ENCODE data around the gene EGFR.

The EGFR gene

DNA sequence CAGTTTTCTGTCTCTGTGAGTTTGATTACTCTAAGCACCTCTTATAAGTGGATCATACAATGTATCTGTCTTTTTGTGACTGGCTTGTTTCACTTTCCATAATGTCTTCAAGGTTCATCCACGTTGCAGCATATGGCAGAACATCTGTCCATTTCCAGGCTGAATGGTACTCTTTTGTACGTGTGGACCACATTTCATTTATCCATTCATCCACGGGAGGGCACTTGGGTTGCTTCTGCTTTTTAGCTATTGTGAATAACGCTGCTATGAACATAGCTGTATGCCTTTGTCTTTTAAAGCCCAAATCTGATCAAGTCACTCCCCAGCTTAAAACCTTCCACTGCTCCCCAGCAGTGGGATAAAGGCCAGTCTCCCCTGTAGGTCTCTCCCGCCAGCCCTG, 31.5 kb downstream of the EGFR start:
- TF ChIP-seq ZNF8 (CRISPR knock-in tag; IDR thresholded peaks at IDR 0.05) (no peak), ZFP30 (CRISPR knock-in tag; IDR thresholded peaks at IDR 0.05) (no peak), ZNF565 (CRISPR knock-in tag; conservative IDR thresholded peaks at IDR 0.05; ENCODE audit: low read depth) (no peak), ISL1 (CRISPR knock-in tag; IDR thresholded peaks at IDR 0.05) (no peak), ZNF70 (CRISPR knock-in tag; IDR thresholded peaks at IDR 0.05) (no peak), ZFP3 (CRISPR knock-in tag; IDR thresholded peaks at IDR 0.05) (no peak), POU6F1 (CRISPR knock-in tag; IDR thresholded peaks at IDR 0.05; ENCODE audit: borderline replicate concordance, low read depth) (no peak), TCF4 (CRISPR knock-in tag; IDR thresholded peaks at IDR 0.05; ENCODE audit: borderline replicate concordance) (no peak)
- no peak for ATAC-seq

- peak; percentile 67 for ATAC-seq
- TF ChIP-seq TOX (CRISPR knock-in tag; IDR thresholded peaks at IDR 0.05; ENCODE audit: borderline replicate concordance) (no peak), BACH2 (CRISPR knock-in tag; IDR thresholded peaks at IDR 0.05; ENCODE audit: borderline replicate concordance) (no peak), ZNF565 (CRISPR knock-in tag; conservative IDR thresholded peaks at IDR 0.05; ENCODE audit: low read depth) (no peak), CSDC2 (CRISPR knock-in tag; IDR thresholded peaks at IDR 0.05) (no peak), OSR1 (CRISPR knock-in tag; IDR thresholded peaks at IDR 0.05) (no peak), PPARA (CRISPR knock-in tag; IDR thresholded peaks at IDR 0.05; ENCODE audit: borderline replicate concordance) (no peak), ISL1 (CRISPR knock-in tag; IDR thresholded peaks at IDR 0.05) (no peak), RARB (CRISPR knock-in tag; IDR thresholded peaks at IDR 0.05) (no peak), ZNF70 (CRISPR knock-in tag; IDR thresholded peaks at IDR 0.05) (no peak), ZFP30 (CRISPR knock-in tag; IDR thresholded peaks at IDR 0.05) (no peak), ZFP3 (CRISPR knock-in tag; IDR thresholded peaks at IDR 0.05) (no peak), ESRRG (CRISPR knock-in tag; IDR thresholded peaks at IDR 0.05) (no peak), CREB5 (CRISPR knock-in tag; IDR thresholded peaks at IDR 0.05; ENCODE audit: low read depth) (no peak), ARNTL (CRISPR knock-in tag; IDR thresholded peaks at IDR 0.05; ENCODE audit: borderline replicate concordance, low read depth) (no peak), TSHZ2 (CRISPR knock-in tag; IDR thresholded peaks at IDR 0.05) (no peak), SNAI2 (CRISPR knock-in tag; IDR thresholded peaks at IDR 0.05) (no peak)
- TF ChIP-seq, protein P1, sequence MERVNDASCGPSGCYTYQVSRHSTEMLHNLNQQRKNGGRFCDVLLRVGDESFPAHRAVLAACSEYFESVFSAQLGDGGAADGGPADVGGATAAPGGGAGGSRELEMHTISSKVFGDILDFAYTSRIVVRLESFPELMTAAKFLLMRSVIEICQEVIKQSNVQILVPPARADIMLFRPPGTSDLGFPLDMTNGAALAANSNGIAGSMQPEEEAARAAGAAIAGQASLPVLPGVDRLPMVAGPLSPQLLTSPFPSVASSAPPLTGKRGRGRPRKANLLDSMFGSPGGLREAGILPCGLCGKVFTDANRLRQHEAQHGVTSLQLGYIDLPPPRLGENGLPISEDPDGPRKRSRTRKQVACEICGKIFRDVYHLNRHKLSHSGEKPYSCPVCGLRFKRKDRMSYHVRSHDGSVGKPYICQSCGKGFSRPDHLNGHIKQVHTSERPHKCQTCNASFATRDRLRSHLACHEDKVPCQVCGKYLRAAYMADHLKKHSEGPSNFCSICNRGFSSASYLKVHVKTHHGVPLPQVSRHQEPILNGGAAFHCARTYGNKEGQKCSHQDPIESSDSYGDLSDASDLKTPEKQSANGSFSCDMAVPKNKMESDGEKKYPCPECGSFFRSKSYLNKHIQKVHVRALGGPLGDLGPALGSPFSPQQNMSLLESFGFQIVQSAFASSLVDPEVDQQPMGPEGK (CRISPR knock-in tag; IDR thresholded peaks at IDR 0.05; ENCODE audit: borderline replicate concordance), result no peak
- TF ChIP-seq, protein P2, sequence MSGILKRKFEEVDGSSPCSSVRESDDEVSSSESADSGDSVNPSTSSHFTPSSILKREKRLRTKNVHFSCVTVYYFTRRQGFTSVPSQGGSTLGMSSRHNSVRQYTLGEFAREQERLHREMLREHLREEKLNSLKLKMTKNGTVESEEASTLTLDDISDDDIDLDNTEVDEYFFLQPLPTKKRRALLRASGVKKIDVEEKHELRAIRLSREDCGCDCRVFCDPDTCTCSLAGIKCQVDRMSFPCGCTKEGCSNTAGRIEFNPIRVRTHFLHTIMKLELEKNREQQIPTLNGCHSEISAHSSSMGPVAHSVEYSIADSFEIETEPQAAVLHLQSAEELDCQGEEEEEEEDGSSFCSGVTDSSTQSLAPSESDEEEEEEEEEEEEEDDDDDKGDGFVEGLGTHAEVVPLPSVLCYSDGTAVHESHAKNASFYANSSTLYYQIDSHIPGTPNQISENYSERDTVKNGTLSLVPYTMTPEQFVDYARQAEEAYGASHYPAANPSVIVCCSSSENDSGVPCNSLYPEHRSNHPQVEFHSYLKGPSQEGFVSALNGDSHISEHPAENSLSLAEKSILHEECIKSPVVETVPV (CRISPR knock-in tag; IDR thresholded peaks at IDR 0.05), result no peak
Observed at GRCh38 chr7:55052081-55052480, 33.3 kb downstream of the EGFR start.

GRCh38 chr7:55052741-55053427, 34.1 kb downstream of the EGFR start:
- TF ChIP-seq TOX (CRISPR knock-in tag; IDR thresholded peaks at IDR 0.05; ENCODE audit: borderline replicate concordance) (no peak), TCF4 (CRISPR knock-in tag; IDR thresholded peaks at IDR 0.05; ENCODE audit: borderline replicate concordance) (no peak), ZFP3 (CRISPR knock-in tag; IDR thresholded peaks at IDR 0.05) (no peak), ESRRG (CRISPR knock-in tag; IDR thresholded peaks at IDR 0.05) (no peak), ZC3H10 (CRISPR knock-in tag; IDR thresholded peaks at IDR 0.05) (no peak), SNAI2 (CRISPR knock-in tag; IDR thresholded peaks at IDR 0.05) (no peak), ZNF565 (CRISPR knock-in tag; conservative IDR thresholded peaks at IDR 0.05; ENCODE audit: low read depth) (no peak), OSR1 (CRISPR knock-in tag; IDR thresholded peaks at IDR 0.05) (no peak), ZNF70 (CRISPR knock-in tag; IDR thresholded peaks at IDR 0.05) (no peak), GLIS3 (CRISPR knock-in tag; IDR thresholded peaks at IDR 0.05) (no peak), BACH2 (CRISPR knock-in tag; IDR thresholded peaks at IDR 0.05; ENCODE audit: borderline replicate concordance) (no peak)
- TF ChIP-seq, protein P2 (CRISPR knock-in tag; IDR thresholded peaks at IDR 0.05), result no peak
- TF ChIP-seq, protein P1 (CRISPR knock-in tag; IDR thresholded peaks at IDR 0.05; ENCODE audit: borderline replicate concordance), result no peak
- no peak for ATAC-seq

Data from SK-N-SH treated with all-trans-retinoic acid at 6 μM for 48 hours (cell line).